IPS-18a (cell line): ENCODE measurements around the gene NGRN.
"Not testable (repeated sequence)": the region's sequence is repeated elsewhere in the genome, so short reads cannot be mapped to it uniquely, and the experiment has no call there.

Experiments
- H3K27ac ChIP-seq: one replicate; pipeline ENCODE4 v1.5.1; 2013; ENCODE audit warnings: low read length
- H3K27me3 ChIP-seq: one replicate; pipeline ENCODE4 v1.6.1; 2013; ENCODE audit warnings: mild to moderate bottlenecking, low read length; ENCODE audit not compliant: control insufficient read depth, insufficient read depth
- H3K36me3 ChIP-seq: one replicate; pipeline ENCODE4 v1.6.1; 2013; ENCODE audit warnings: low read depth, low read length; ENCODE audit not compliant: control insufficient read depth
- H3K4me1 ChIP-seq: one replicate; pipeline ENCODE4 v1.6.1; 2013; ENCODE audit warnings: low read depth, low read length; ENCODE audit not compliant: control insufficient read depth
- H3K4me3 ChIP-seq: one replicate; pipeline ENCODE4 v1.5.1; 2013; ENCODE audit warnings: low read length
- H3K9ac ChIP-seq: one replicate; pipeline ENCODE4 v1.6.1; 2013; ENCODE audit warnings: mild to moderate bottlenecking, low read length, moderate library complexity
- H3K9me3 ChIP-seq: one replicate; pipeline ENCODE4 v1.6.1; 2013; ENCODE audit warnings: low read depth, low read length; ENCODE audit not compliant: control insufficient read depth

Gene NGRN

GRCh38 chr15:90266485-90266884, 1.0 kb downstream of the NGRN start:
- peaks cover 27% of the 10 kb centered on the region for H3K4me1 ChIP-seq
- peak overlapping the region; percentile 97 for H3K27ac ChIP-seq
- peak overlapping the region; percentile 95 for H3K9ac ChIP-seq
- H3K27me3 ChIP-seq: no peaks in the 10 kb centered on the region
- no peaks in the 10 kb centered on the region for H3K9me3 ChIP-seq
- peak overlapping the region; percentile 94 for H3K4me3 ChIP-seq
- H3K36me3 ChIP-seq: peaks cover 28% of the 10 kb centered on the region

DNA sequence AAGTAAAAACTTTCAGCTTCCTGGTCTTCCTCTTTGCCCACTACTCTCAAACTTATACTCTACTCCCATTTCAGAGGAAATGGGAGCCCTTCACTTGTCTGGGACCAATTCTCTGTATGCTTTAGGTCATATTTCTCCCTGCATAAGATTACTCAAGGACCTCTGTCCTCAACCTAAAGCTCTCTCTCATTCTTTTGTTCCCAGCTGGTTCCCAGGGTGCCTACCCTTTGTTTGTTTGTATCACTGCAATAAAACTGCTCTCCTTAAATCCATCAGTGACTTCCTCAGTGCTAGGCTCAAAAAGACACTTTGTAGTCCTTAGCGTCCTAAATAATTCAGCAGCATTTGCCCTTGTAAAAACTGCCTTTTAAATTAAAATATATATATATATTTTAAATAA, 2.9 kb downstream of the NGRN start:
- no peak overlapping the region for H3K9ac ChIP-seq
- peaks cover 45% of the 10 kb centered on the region for H3K36me3 ChIP-seq
- no peaks in the 10 kb centered on the region for H3K9me3 ChIP-seq
- no peak overlapping the region for H3K4me3 ChIP-seq
- peaks cover 27% of the 10 kb centered on the region for H3K4me1 ChIP-seq
- H3K27ac ChIP-seq: no peak overlapping the region
- H3K27me3 ChIP-seq: no peaks in the 10 kb centered on the region

GRCh38 chr15:90270502-90271150, 5.2 kb downstream of the NGRN start:
- peaks cover 18% of the 10 kb centered on the region for H3K4me1 ChIP-seq
- no peak overlapping the region for H3K27ac ChIP-seq
- no peak overlapping the region for H3K9ac ChIP-seq
- no peaks in the 10 kb centered on the region for H3K27me3 ChIP-seq
- no peaks in the 10 kb centered on the region for H3K9me3 ChIP-seq
- no peak overlapping the region for H3K4me3 ChIP-seq
- peaks cover 45% of the 10 kb centered on the region for H3K36me3 ChIP-seq

- peaks cover 45% of the 10 kb centered on the region for H3K36me3 ChIP-seq
- no peak overlapping the region for H3K9ac ChIP-seq
Observed at GRCh38 chr15:90271459-90272166, 6.1 kb downstream of the NGRN start.

DNA sequence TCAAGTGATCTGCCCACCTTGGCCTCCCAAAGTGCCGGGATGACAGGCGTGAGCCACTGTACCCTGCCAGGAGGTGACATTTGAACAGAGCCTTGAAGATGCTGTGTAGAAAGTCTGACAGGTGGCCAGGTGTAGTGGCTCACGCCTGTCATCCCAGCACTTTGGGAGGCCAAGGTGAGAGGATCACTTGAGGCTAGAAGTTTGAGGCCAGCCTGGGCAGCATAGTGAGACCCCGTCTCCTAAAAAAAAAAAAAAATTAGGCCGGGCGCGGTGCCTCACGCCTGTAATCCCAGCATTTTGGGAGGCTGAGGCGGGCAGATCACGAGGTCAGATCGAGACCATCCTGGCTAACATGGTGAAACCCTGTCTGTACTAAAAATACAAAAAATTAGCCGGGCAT, 13.0 kb downstream of the NGRN start:
- H3K9ac ChIP-seq, H3K36me3 ChIP-seq, H3K4me3 ChIP-seq, H3K9me3 ChIP-seq, H3K4me1 ChIP-seq, H3K27me3 ChIP-seq, H3K27ac ChIP-seq: not testable (repeated sequence)

More at GRCh38 chr15:90271459-90272166, 6.1 kb downstream of the NGRN start:
- no peaks in the 10 kb centered on the region for H3K9me3 ChIP-seq
- H3K27ac ChIP-seq: no peak overlapping the region
- no peaks in the 10 kb centered on the region for H3K27me3 ChIP-seq
- H3K4me1 ChIP-seq: peaks cover 17% of the 10 kb centered on the region
- H3K4me3 ChIP-seq: no peak overlapping the region

- not testable (repeated sequence) for H3K9me3 ChIP-seq, H3K27ac ChIP-seq, H3K36me3 ChIP-seq, H3K27me3 ChIP-seq, H3K4me3 ChIP-seq, H3K9ac ChIP-seq, H3K4me1 ChIP-seq
Observed at GRCh38 chr15:90280743-90281142, 15.3 kb downstream of the NGRN start.

DNA sequence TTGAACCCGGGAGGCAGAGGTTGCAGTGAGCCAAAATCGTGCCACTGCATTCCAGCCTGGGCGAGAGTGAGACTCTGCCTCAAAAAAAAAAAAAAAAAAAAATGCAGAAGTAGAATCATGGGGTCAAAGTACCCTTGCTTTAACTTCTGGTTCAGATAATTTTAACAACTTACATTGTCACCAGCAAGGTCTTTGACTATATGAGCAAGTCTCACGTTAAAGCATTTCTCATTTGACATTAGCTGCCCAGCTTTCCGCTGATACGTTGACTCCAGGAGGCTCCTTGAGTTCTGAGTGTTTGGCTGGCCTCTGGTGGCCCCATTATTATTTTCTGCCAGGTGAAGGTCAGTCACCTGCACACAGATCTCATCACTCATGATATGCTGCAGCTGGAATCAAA, 16.2 kb downstream of the NGRN start:
- not testable (repeated sequence) for H3K27ac ChIP-seq, H3K4me3 ChIP-seq, H3K36me3 ChIP-seq, H3K9me3 ChIP-seq, H3K27me3 ChIP-seq, H3K4me1 ChIP-seq, H3K9ac ChIP-seq

GRCh38 chr15:90286678-90287077, 21.2 kb downstream of the NGRN start:
- no peak overlapping the region for H3K9ac ChIP-seq
- H3K4me3 ChIP-seq: no peak overlapping the region
- H3K9me3 ChIP-seq: no peaks in the 10 kb centered on the region
- no peak overlapping the region for H3K27ac ChIP-seq
- H3K4me1 ChIP-seq: peaks cover 10% of the 10 kb centered on the region
- no peaks in the 10 kb centered on the region for H3K27me3 ChIP-seq
- H3K36me3 ChIP-seq: no peaks in the 10 kb centered on the region

DNA sequence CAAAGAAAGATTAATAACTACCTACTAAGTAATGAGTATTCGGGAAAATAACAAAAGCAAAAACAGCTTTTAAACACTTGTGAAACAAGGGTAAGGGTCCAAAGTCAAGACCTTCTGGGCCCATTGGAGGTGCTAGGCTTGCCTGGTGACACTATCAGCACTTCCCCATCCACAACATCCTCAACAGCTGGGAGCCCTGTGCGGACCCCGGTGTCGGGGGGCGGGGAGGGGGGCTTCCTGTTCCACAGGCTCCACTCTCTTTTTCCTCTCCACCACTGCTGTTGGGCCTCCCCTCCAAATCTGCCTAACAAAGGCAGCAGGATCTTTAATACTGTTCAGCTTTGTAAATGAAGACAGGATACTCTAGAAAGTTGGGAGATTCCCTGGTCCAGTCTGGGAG, 21.6 kb downstream of the NGRN start:
- Histone ChIP-seq H3K27ac (no peak overlapping the region), H3K9me3 (no peaks in the 10 kb centered on the region), H3K27me3 (no peaks in the 10 kb centered on the region)

GRCh38 chr15:90287946-90288345, 22.5 kb downstream of the NGRN start:
- Histone ChIP-seq H3K4me3 (no peak overlapping the region), H3K9ac (no peak overlapping the region), H3K27ac (no peak overlapping the region), H3K9me3 (no peaks in the 10 kb centered on the region), H3K36me3 (no peaks in the 10 kb centered on the region), H3K27me3 (no peaks in the 10 kb centered on the region), H3K4me1 (peaks cover 10% of the 10 kb centered on the region)

More for the DNA sequence above, 21.6 kb downstream of the NGRN start:
- no peak overlapping the region for H3K9ac ChIP-seq
- H3K36me3 ChIP-seq: no peaks in the 10 kb centered on the region
- peaks cover 10% of the 10 kb centered on the region for H3K4me1 ChIP-seq
- no peak overlapping the region for H3K4me3 ChIP-seq

GRCh38 chr15:90291679-90292356, 26.3 kb downstream of the NGRN start:
- no peaks in the 10 kb centered on the region for H3K36me3 ChIP-seq
- no peak overlapping the region for H3K27ac ChIP-seq
- peaks cover 10% of the 10 kb centered on the region for H3K4me1 ChIP-seq
- no peak overlapping the region for H3K9ac ChIP-seq
- no peak overlapping the region for H3K4me3 ChIP-seq
- H3K9me3 ChIP-seq: no peaks in the 10 kb centered on the region
- no peaks in the 10 kb centered on the region for H3K27me3 ChIP-seq
